Measurements from ENCODE around the gene OSBPL3.

The OSBPL3 gene

GRCh38 chr7:24751484-24751883 is 228.5 kb downstream of the OSBPL3 start:
- peaks cover 23% of the 10 kb centered on the region for H3K27me3 Mint-ChIP-seq
- H3K27ac Mint-ChIP-seq: no peak overlapping the region
- no peak for ATAC-seq
- H3K9me3 Mint-ChIP-seq: no peaks in the 10 kb centered on the region
- no peaks in the 10 kb centered on the region for H3K36me3 Mint-ChIP-seq
- H3K4me3 Mint-ChIP-seq: no peak overlapping the region
- peaks cover 15% of the 10 kb centered on the region for H3K4me1 Mint-ChIP-seq

DNA sequence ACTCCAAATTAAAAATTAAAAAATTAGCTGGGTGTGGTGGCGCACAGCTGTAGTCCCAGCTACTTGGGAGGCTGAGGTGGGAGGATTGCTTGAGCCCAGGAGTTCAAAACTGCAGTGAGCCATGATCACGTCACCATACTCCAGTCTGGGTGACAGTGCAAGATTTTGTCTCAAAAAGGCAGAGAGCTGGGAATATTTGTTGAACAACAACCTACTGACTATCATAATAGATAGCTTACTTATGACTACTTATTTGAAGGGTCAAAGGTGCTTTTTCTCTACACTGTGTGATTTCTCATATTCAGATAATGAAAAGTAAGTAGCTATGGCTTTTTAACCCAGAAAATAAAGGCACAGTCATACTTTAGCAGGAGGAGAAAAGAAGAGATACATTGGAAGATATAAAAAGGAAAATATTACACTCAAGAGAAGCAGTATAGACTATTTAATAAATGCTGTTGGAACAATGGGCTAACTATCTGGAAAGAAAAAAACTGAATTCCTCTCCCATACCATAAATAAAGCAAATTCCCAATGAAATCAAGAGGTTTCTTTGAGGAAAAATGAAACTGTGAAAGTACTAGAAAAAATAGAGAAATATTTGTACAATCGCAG is 229.4 kb downstream of the OSBPL3 start:
- Mint-ChIP-seq H3K4me1 (peaks cover 6% of the 10 kb centered on the region), H3K36me3 (no peaks in the 10 kb centered on the region), H3K27me3 (peaks cover 16% of the 10 kb centered on the region), H3K4me3 (no peak overlapping the region), H3K27ac (no peak overlapping the region), H3K9me3 (no peaks in the 10 kb centered on the region)
- ATAC-seq: no peak

DNA sequence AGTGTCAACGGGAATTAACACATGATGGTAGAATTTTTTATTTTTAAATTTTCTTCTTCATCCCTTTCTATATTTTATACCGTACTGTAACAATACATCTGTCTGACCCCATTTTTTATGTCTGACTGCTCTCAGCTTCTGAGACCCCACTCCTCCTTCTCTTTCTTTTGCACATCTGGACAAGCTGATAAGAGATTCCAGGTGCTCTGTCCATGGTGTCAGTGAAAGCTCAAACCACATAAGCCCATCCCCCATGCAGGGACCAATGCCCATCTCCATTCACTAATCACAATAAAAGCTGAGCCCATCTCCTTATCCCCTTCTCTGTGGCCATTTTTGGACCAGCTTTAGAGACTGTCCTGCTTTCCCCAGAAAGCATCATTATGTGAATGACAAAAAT is 231.5 kb downstream of the OSBPL3 start:
- Mint-ChIP-seq H3K9me3 (no peaks in the 10 kb centered on the region), H3K36me3 (no peaks in the 10 kb centered on the region), H3K4me1 (no peaks in the 10 kb centered on the region), H3K27me3 (peaks cover 16% of the 10 kb centered on the region), H3K4me3 (no peak overlapping the region), H3K27ac (no peak overlapping the region)
- no peak for ATAC-seq

All from stimulated activated memory B cell treated with anti-CD40 and anti-IgM and Interleukin-4, amounts not matched to agents 10 μg/mL and 1 μg/mL and 100 μg/mL, for 72 hours (primary cell).